ENCODE data around the gene RPL38. TPM values are rescaled to one million over a fixed set of nuclear protein-coding genes. Genes with fewer than 3 reads are reported as not detected.
A peak's percentile ranks its signal among the peaks of the same experiment; 100 is the strongest.

The RPL38 gene
- total and polyA plus RNA-seq, 3 donors from 2014 or later = 345 to 1,788 (median 563) TPM

DNA sequence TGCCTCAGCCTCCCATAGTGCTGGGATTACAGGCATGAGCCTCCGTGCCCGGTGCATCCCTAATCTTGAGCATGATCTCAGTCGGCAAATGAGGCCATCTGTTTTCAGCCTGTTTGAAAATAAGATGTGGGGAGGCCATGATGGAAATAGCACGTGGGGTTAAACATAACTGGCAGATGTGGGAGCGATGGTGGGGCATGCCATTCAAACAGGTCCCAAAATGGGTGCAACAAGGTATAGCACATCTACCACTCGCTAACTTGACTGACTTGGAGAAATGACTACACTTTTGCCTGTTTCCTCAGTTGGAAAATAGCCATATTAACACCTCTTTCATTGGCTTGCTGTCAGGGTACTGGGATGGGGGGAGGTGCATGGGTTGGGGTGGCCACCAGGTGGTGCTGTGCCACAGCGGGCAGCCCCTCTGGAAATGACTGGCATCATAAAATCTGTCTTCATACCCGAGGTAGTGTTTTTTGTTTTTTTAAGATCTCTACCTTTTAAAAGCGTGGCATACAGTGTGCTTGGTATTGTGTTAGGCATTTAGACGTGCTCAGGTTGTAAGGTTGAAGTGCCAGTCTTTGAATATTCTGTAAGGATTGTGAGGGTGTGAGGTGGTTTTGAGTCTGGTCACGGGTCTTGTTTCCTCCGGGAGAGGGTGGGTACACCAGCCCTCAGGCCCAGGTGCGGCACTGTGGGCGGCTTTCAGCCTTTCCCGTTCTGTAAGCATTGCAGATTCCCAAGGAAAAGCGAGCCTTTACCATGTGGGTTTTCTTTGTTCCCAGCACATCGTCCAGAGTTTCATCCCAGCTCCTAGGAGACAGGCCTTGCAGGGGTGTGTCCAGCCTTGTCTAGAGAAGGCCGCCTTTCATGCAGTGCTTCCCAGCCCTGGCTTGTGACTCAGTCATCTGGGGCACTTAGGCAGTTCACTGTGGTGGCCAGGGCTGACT is 7.0 kb downstream of the RPL38 start:
- peaks cover 44% of the 10 kb centered on the region for H3K4me1 ChIP-seq
- H3K9me3 ChIP-seq = no peaks in the 10 kb centered on the region
- TF ChIP-seq POLR2A (IDR thresholded peaks at IDR 0.05) = no peak
- TF ChIP-seq CTCF (IDR thresholded peaks at IDR 0.05) = peak; percentile 81 to 99 (median 95)
- no peaks in the 10 kb centered on the region for H3K27me3 ChIP-seq
- 50 to 55% methylated on average over 18 of the region's 18 CpGs for WGBS, 2 donors
- no peaks in the 10 kb centered on the region for H3K36me3 ChIP-seq (ENCODE audit: low read depth, missing control alignments)
- H3K27ac ChIP-seq = no peak overlapping the region
- intact Hi-C loops (cut with DNase I; ENCODE audit: low total_unique reads) = loop anchor here (5.0 kb wide), 1 partner anchor 87 kb away; no protein-coding TSS in a partner anchor
- DNase-seq = peak; percentile 79
- no peak overlapping the region for H3K4me3 ChIP-seq

- DNase-seq = no peak
- Histone ChIP-seq H3K36me3 (ENCODE audit: low read depth, missing control alignments) (no peaks in the 10 kb centered on the region), H3K27me3 (no peaks in the 10 kb centered on the region), H3K27ac (no peak overlapping the region), H3K9me3 (no peaks in the 10 kb centered on the region), H3K4me1 (peaks cover 37% of the 10 kb centered on the region), H3K4me3 (peak overlapping the region in 1 of 2 donors; percentile 68)
- WGBS, 2 donors = 51 to 55% methylated on average over 8 to 14 of the region's 14 CpGs
- intact Hi-C loops (cut with DNase I; ENCODE audit: low total_unique reads) = loop anchor here (5.0 kb wide), 1 partner anchor 86 kb away; no protein-coding TSS in a partner anchor
- no peak for TF ChIP-seq CTCF (IDR thresholded peaks at IDR 0.05)
- TF ChIP-seq POLR2A (IDR thresholded peaks at IDR 0.05) = no peak
Observed at GRCh38 chr17:74211141-74211911, 7.8 kb downstream of the RPL38 start.

DNA sequence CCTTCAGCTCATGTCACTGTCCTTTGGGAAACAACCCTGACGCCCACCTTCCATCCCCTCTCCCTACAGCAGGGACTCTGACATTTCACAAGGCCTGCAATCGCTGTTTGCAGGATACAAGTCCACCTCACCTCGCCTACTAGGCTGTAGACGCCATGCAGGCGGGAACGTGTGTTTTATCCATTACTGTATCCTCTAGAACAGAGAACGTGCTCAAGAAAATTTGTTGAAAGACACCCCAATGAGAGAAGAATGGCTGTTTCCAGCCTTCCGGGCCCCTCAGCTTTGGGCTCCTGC is 8.4 kb downstream of the RPL38 start:
- WGBS, 2 donors = 40 to 50% methylated on average over 7 to 8 of the region's 8 CpGs
- Histone ChIP-seq H3K4me3 (peak overlapping the region; percentile 49 to 68), H3K4me1 (peaks cover 37% of the 10 kb centered on the region), H3K27me3 (no peaks in the 10 kb centered on the region), H3K36me3 (ENCODE audit: low read depth, missing control alignments) (no peaks in the 10 kb centered on the region), H3K27ac (no peak overlapping the region), H3K9me3 (no peaks in the 10 kb centered on the region)
- no peak for TF ChIP-seq POLR2A (IDR thresholded peaks at IDR 0.05)
- no peak for TF ChIP-seq CTCF (IDR thresholded peaks at IDR 0.05)
- DNase-seq = peak; percentile 35
- intact Hi-C loops (cut with DNase I; ENCODE audit: low total_unique reads) = loop anchor here (5.0 kb wide), 1 partner anchor 85 kb away; no protein-coding TSS in a partner anchor

DNA sequence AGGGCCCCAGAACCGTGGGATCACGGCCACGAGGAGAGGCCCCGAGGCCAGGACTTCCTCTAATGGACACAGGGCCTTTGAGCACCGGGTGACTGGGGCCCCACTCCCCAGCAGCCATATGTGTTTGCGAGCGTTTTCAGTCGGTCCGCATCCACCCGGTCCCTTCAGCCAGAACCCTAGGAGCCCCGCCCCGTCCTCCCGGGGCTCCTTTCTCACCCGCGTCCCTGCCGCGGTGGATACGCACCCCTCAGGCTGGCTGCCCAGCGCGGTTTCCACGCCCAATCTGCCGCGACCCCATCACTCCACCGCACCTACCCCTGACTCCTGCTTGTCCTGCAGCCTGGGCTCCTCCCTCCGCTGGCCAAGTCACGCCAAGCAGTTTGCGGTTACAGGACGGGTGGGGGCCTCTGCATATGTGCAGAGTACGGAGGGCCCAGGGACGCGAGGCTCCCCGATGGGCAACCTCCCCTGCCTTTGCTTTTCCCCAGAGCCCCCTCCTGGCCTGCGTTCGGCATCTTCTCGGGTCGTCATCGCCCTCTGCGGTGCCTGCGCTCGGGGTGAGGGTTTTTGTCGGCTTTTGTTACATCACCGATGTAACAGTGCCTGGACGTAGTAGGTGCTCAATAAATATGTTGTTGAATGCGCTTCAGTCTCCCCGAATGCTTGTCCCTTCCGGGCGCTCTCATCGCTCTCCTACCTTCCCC is 8.9 kb downstream of the RPL38 start:
- H3K27ac ChIP-seq = peak overlapping the region; percentile 47 to 83
- WGBS, 2 donors = 3% methylated on average over 12 to 48 of the region's 48 CpGs
- H3K36me3 ChIP-seq (ENCODE audit: low read depth, missing control alignments) = no peaks in the 10 kb centered on the region
- intact Hi-C loops (cut with DNase I; ENCODE audit: low total_unique reads) = loop anchor here (5.0 kb wide), 1 partner anchor 85 kb away; no protein-coding TSS in a partner anchor
- peaks cover 37% of the 10 kb centered on the region for H3K4me1 ChIP-seq
- no peak for TF ChIP-seq POLR2A (IDR thresholded peaks at IDR 0.05)
- TF ChIP-seq CTCF (IDR thresholded peaks at IDR 0.05) = no peak
- DNase-seq = peak; percentile 42
- H3K4me3 ChIP-seq = peak overlapping the region; percentile 49 to 68
- H3K9me3 ChIP-seq = no peaks in the 10 kb centered on the region
- H3K27me3 ChIP-seq = no peaks in the 10 kb centered on the region

All from testis (tissue), 3 donors.